ENCODE data around the gene NFX1.

NFX1 gene

DNA sequence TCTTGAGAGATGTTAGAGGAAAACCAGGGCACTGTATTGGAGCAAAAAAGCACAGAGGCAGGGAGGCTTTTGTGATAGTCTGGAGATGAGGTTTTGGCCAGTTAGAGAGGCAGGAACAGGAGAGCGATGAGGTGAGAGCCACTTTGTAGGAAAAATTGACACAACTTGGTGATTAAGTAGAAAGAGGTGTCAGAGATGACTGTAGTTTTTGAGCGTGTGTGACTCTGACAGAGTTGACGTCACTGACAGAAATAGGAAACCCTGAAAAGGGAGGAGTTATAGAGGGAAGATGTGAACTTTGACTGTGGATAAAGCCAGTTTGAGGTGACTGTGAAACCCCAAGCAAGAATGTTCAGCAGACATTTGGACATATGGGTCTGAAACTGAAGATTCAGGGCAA, 15.7 kb downstream of the NFX1 start:
- Histone ChIP-seq H3K36me3 (ENCODE audit: low read length) (peaks cover 56% of the 10 kb centered on the region), H3K9me3 (ENCODE audit: insufficient read depth, low read length) (no peaks in the 10 kb centered on the region), H3K4me2 (ENCODE audit: low read depth, low read length, poor library complexity, severe bottlenecking) (no peak overlapping the region), H3K27me3 (ENCODE audit: low read length) (no peaks in the 10 kb centered on the region), H3K9ac (ENCODE audit: low read length) (no peak overlapping the region), H3K79me2 (ENCODE audit: insufficient read depth, low read length) (peaks cover 14% of the 10 kb centered on the region), H3K9me2 (replicated peaks; ENCODE audit: insufficient read depth, low read length) (no peaks in the 10 kb centered on the region), H4K20me1 (ENCODE audit: low read depth, low read length) (0 out of 2 replicates have a peak, but pooled peaks cover 3% of the 10 kb centered on the region), H3K27ac (ENCODE audit: low read depth, low read length) (no peak overlapping the region), H3F3A (ENCODE audit: insufficient read depth) (no peaks in the 10 kb centered on the region), H3K4me3 (ENCODE audit: insufficient read depth, low read length, poor library complexity, severe bottlenecking) (no peak overlapping the region), H2AFZ (ENCODE audit: low read depth, low read length, severe bottlenecking) (no peak overlapping the region)
- TF ChIP-seq EZH2phosphoT487 (conservative IDR thresholded peaks at IDR 0.05; ENCODE audit: low read length), result no peak
- TF ChIP-seq, protein P1, sequence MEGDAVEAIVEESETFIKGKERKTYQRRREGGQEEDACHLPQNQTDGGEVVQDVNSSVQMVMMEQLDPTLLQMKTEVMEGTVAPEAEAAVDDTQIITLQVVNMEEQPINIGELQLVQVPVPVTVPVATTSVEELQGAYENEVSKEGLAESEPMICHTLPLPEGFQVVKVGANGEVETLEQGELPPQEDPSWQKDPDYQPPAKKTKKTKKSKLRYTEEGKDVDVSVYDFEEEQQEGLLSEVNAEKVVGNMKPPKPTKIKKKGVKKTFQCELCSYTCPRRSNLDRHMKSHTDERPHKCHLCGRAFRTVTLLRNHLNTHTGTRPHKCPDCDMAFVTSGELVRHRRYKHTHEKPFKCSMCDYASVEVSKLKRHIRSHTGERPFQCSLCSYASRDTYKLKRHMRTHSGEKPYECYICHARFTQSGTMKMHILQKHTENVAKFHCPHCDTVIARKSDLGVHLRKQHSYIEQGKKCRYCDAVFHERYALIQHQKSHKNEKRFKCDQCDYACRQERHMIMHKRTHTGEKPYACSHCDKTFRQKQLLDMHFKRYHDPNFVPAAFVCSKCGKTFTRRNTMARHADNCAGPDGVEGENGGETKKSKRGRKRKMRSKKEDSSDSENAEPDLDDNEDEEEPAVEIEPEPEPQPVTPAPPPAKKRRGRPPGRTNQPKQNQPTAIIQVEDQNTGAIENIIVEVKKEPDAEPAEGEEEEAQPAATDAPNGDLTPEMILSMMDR (IDR thresholded peaks at IDR 0.05; ENCODE audit: insufficient read depth, low read length, poor library complexity, severe bottlenecking), result no peak

DNA sequence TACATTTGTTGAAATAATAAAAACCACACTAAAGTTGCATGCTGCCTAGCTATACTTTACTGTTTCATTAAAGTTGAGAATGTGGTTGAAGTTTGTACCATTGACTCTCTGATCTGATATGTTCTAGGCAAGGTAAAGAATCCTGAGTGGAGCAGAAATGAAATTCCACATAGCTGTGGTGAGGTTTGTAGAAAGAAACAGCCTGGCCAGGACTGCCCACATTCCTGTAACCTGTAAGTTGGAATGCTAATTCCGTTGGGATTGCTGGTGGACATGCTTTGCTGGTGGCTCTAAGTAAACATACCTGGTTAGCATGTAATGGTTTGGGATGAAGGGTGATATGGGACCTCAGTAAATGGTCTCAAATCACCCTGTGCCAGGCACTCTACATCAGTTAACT, 16.8 kb downstream of the NFX1 start:
- Histone ChIP-seq H3K4me2 (ENCODE audit: low read depth, low read length, poor library complexity, severe bottlenecking) (no peak overlapping the region), H3K79me2 (ENCODE audit: insufficient read depth, low read length) (0 out of 2 replicates have a peak, but pooled peaks cover 10% of the 10 kb centered on the region), H3K27me3 (ENCODE audit: low read length) (no peaks in the 10 kb centered on the region), H3K9me3 (ENCODE audit: insufficient read depth, low read length) (no peaks in the 10 kb centered on the region), H3K9ac (ENCODE audit: low read length) (no peak overlapping the region), H3K4me3 (ENCODE audit: insufficient read depth, low read length, poor library complexity, severe bottlenecking) (no peak overlapping the region), H2AFZ (ENCODE audit: low read depth, low read length, severe bottlenecking) (no peak overlapping the region), H3K9me2 (replicated peaks; ENCODE audit: insufficient read depth, low read length) (no peaks in the 10 kb centered on the region), H3K36me3 (ENCODE audit: low read length) (peaks cover 58% of the 10 kb centered on the region), H3K27ac (ENCODE audit: low read depth, low read length) (no peak overlapping the region), H3F3A (ENCODE audit: insufficient read depth) (no peaks in the 10 kb centered on the region), H4K20me1 (ENCODE audit: low read depth, low read length) (0 out of 2 replicates have a peak, but pooled peaks cover 3% of the 10 kb centered on the region)
- TF ChIP-seq, protein P1 (IDR thresholded peaks at IDR 0.05; ENCODE audit: insufficient read depth, low read length, poor library complexity, severe bottlenecking), result no peak
- no peak for TF ChIP-seq EZH2phosphoT487 (conservative IDR thresholded peaks at IDR 0.05; ENCODE audit: low read length)

DNA sequence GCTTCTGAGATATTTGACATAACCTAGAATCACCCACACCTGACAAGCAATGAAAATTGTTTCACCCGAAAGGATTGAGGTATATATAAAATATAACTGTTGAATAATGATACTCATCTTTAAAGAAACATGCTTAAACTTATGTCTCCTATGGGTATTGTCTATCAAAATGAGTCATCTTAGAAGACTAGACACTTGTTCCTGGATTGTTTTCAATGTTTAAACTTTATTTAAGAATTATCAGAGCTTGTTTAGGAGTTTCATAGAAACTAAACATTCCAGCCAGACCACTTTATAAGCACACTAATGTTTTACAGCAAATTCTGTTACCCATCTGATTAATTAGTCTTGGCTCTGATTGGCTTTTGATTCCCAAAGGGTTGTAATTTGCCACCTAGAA, 19.6 kb downstream of the NFX1 start:
- Histone ChIP-seq H3K4me3 (ENCODE audit: insufficient read depth, low read length, poor library complexity, severe bottlenecking) (no peak overlapping the region), H3K27ac (ENCODE audit: low read depth, low read length) (no peak overlapping the region), H3F3A (ENCODE audit: insufficient read depth) (no peaks in the 10 kb centered on the region), H3K4me2 (ENCODE audit: low read depth, low read length, poor library complexity, severe bottlenecking) (no peak overlapping the region), H3K9me3 (ENCODE audit: insufficient read depth, low read length) (no peaks in the 10 kb centered on the region), H3K36me3 (ENCODE audit: low read length) (peaks cover 59% of the 10 kb centered on the region), H4K20me1 (ENCODE audit: low read depth, low read length) (no peaks in the 10 kb centered on the region), H3K27me3 (ENCODE audit: low read length) (no peaks in the 10 kb centered on the region), H3K9me2 (replicated peaks; ENCODE audit: insufficient read depth, low read length) (no peaks in the 10 kb centered on the region), H2AFZ (ENCODE audit: low read depth, low read length, severe bottlenecking) (no peak overlapping the region), H3K79me2 (ENCODE audit: insufficient read depth, low read length) (no peaks in the 10 kb centered on the region), H3K9ac (ENCODE audit: low read length) (no peak overlapping the region)
- TF ChIP-seq EZH2phosphoT487 (conservative IDR thresholded peaks at IDR 0.05; ENCODE audit: low read length), result no peak
- TF ChIP-seq, protein P1 (IDR thresholded peaks at IDR 0.05; ENCODE audit: insufficient read depth, low read length, poor library complexity, severe bottlenecking), result no peak

All from SU-DHL-6 (cell line).